Endothelial cell of coronary artery (primary cell): Measurements from ENCODE around the gene MAIP1. TPM values are rescaled to one million over a fixed set of nuclear protein-coding genes. Genes with fewer than 3 reads are reported as not detected.

Experiments used
- total RNA-seq: library from RNA; depleted of rRNA; stranded (reverse); fragments of >200 nt; gene quantifications from 2 replicates; pipeline ENCODE4 v1.2.3, GENCODE V29; 2014

The MAIP1 gene, protein sequence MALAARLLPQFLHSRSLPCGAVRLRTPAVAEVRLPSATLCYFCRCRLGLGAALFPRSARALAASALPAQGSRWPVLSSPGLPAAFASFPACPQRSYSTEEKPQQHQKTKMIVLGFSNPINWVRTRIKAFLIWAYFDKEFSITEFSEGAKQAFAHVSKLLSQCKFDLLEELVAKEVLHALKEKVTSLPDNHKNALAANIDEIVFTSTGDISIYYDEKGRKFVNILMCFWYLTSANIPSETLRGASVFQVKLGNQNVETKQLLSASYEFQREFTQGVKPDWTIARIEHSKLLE
- 20.2 and 21.2 TPM in 2 replicates for total RNA-seq

DNA sequence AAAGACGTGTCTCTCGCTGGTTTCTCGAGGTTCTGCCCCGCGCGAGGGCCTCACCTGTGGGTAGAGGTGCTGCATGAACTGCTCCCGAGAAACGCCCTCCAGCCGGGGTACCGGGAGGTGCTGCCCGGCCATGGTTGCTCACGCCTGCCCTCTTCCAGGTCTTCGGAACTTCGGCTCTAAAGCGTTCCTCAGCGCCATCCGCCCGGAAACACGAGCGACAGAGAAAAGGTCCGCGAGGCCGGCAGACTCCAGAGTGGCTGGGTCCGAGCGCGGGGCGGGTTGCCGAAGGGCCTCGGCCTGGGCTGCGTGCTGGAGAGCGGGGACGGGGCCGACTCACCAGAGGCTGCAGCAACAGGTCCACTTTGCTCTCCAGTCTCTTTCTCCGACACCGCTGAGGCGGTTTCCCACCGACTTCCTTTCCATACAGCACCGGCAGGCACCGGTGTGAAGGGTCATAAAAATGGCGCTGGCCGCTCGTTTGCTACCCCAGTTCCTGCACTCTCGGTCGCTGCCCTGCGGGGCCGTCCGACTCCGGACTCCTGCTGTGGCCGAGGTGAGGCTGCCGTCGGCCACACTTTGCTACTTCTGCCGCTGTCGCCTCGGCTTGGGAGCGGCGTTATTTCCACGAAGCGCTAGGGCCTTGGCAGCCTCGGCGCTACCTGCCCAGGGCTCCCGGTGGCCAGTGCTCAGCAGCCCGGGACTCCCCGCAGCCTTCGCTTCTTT, at the start of gene MAIP1, which contains the start of gene TYW5:
Gene MAIP1, plus strand, starts transcription at position 244 of the 723 bp plus-strand sequence. Its CDS starts 217 bp downstream, at position 461.
Gene TYW5, minus strand, starts transcription at position 153 of the 723 bp plus-strand sequence. Its CDS starts 21 bp downstream, at position 132.

DNA sequence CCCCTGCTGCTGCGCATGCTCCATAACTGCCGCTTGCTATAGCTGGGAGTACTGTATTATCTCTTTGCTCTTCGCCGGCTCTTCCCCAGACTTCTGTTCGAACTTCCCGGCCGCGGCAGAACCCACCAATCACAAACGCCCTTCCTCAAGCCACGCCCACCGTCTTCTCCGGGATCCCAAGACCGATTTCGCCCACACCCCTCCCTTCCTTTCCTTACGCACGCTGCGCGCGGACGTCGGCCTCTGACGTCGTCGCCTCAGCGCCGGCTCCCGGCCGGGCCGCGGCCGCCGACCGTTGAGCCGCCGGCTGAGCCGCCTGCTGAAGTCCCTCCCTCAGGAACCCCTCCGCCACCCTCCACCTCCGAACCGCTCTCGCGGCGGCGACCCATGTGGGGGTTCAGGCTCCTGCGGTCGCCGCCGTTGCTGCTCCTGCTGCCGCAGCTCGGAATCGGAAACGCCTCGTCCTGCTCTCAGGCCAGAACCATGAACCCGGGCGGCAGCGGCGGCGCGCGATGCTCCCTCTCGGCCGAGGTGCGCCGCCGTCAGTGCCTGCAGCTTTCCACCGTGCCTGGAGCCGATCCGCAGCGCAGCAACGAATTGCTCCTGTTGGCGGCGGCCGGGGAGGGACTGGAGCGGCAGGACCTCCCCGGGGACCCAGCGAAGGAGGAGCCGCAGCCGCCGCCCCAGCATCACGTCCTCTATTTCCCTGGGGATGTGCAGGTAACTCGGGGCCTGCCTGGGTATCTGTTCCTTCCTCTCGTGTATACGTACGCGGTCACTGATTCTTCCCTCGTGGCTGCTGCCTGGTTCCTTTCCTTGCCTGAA, 44.1 kb upstream of the MAIP1 start, which contains the start of gene C2orf69:
Gene C2orf69, plus strand, starts transcription at position 242 of the 825 bp plus-strand sequence. Its CDS starts 146 bp downstream, at position 388.

Other genes starting within 250 kb of the MAIP1 start
- gene FTCDNL1, start 104.4 kb upstream of the MAIP1 start, total RNA-seq: 0.18 and 1.4 TPM in 2 replicates
- 8.7 and 10.2 TPM in 2 replicates for gene C2orf69, start 44.3 kb upstream of the MAIP1 start, total RNA-seq
- 5.3 and 7.8 TPM in 2 replicates for gene TYW5, start 91 bp upstream of the MAIP1 start, total RNA-seq